H1 (cell line): ENCODE measurements around the gene DNAI2. TPM values are rescaled to one million over a fixed set of nuclear protein-coding genes. Genes with fewer than 3 reads are reported as not detected.

ENCODE experiments used
- CTCF ChIA-PET: fragments of 300-600 bp; sonication (Branson Sonifier 250); formaldehyde crosslinking; loops from one replicate; lab custom pipeline; 2021; ENCODE audit not compliant: partially characterized antibody; lab: Charles Lee
- POLR2A ChIA-PET: fragments of 300-600 bp; sonication (Branson Sonifier 250); formaldehyde crosslinking; loops from one replicate; lab custom pipeline; 2021; ENCODE audit warnings: inconsistent platforms; ENCODE audit not compliant: partially characterized antibody; lab: Charles Lee
- DNase-seq, 2 experiments: peaks; one replicate each; pipeline versions ENCODE4 v3.0.0 to v3.0.0-alpha.2; 2010 to 2022; ENCODE audit warnings: low spot score in 2 of 2, low read depth in 1 of 2, mixed read lengths in 1 of 2
- FAIRE-seq: peaks from 2 replicates; lab custom pipeline; 2011; peaks lifted over from hg19 to GRCh38; lab: Jason Lieb, UNC
- H2AFZ ChIP-seq: 2 replicates; pipeline ENCODE4 v1.8.1; 2012; ENCODE audit warnings: low read length, inconsistent platforms
- H2AK5ac ChIP-seq: 2 replicates; pipeline ENCODE4 v1.6.1; 2013; ENCODE audit warnings: low read depth, low read length
- H2BK120ac ChIP-seq: replicated peaks from 2 replicates; pipeline ENCODE3; 2013; ENCODE audit warnings: low read depth, low read length, inconsistent platforms
- H2BK12ac ChIP-seq: 2 replicates; pipeline ENCODE4 v1.6.1; 2013; ENCODE audit warnings: low read depth, low read length
- H2BK15ac ChIP-seq: 2 replicates; pipeline ENCODE4 v1.6.1; 2013; ENCODE audit warnings: low read length
- H2BK20ac ChIP-seq: 2 replicates; pipeline ENCODE4 v1.6.1; 2013; ENCODE audit warnings: low read length
- H2BK5ac ChIP-seq: 2 replicates; pipeline ENCODE4 v1.6.1; 2013; ENCODE audit warnings: low read depth, low read length
- H3K14ac ChIP-seq: 2 replicates; pipeline ENCODE4 v1.6.1; 2013; ENCODE audit warnings: inconsistent platforms; ENCODE audit not compliant: insufficient read length
- H3K18ac ChIP-seq: 2 replicates; pipeline ENCODE4 v1.6.1; 2013; ENCODE audit warnings: low read length; ENCODE audit errors: extremely low read depth
- H3K23ac ChIP-seq: 2 replicates; pipeline ENCODE4 v1.6.1; 2013; ENCODE audit warnings: inconsistent platforms; ENCODE audit not compliant: insufficient read length
- H3K23me2 ChIP-seq: 2 replicates; pipeline ENCODE4 v1.6.1; 2013; ENCODE audit warnings: low read depth, low read length
- H3K27ac ChIP-seq: 2 replicates; pipeline ENCODE4 v1.6.1; 2011; ENCODE audit warnings: low read depth, low read length, inconsistent platforms
- H3K27me3 ChIP-seq, 4 experiments: replicated peaks in 1 of 4; 1 replicate in 1 of 4; 2 replicates in 3 of 4; pipeline versions ENCODE4 v1.6.1 to v1.8.1; 2011 to 2013; ENCODE audit warnings: low read length in 3 of 4, mild to moderate bottlenecking in 3 of 4, inconsistent platforms in 2 of 4, mixed read lengths in 2 of 4, moderate library complexity in 1 of 4; ENCODE audit not compliant: control insufficient read depth in 3 of 4, insufficient read depth in 3 of 4; ENCODE audit errors: extremely low read depth in 1 of 4
- H3K36me3 ChIP-seq, 4 experiments: 2 replicates each; pipeline versions ENCODE4 v1.6.1 to v1.8.1; 2011 to 2013; ENCODE audit warnings: mild to moderate bottlenecking in 4 of 4, low read length in 3 of 4, moderate library complexity in 2 of 4, control low read depth in 1 of 4, inconsistent platforms in 1 of 4; ENCODE audit not compliant: insufficient read depth in 4 of 4, control insufficient read depth in 2 of 4
- H3K4ac ChIP-seq: replicated peaks from 2 replicates; pipeline ENCODE3; 2013; ENCODE audit warnings: low read length, low read depth, mixed read lengths, inconsistent platforms; ENCODE audit not compliant: insufficient read length
- H3K4me1 ChIP-seq, 4 experiments: replicated peaks in 1 of 4; 1 replicate in 1 of 4; 2 replicates in 3 of 4; pipeline versions ENCODE4 v1.6.1 to v1.8.1; 2011 to 2013; ENCODE audit warnings: low read length in 3 of 4, inconsistent platforms in 2 of 4, mixed read lengths in 1 of 4; ENCODE audit not compliant: insufficient read depth in 4 of 4, control insufficient read depth in 3 of 4
- H3K4me2 ChIP-seq, 2 experiments: 2 replicates each; pipeline versions ENCODE4 v1.6.1 to v1.8.1; 2011 to 2013; ENCODE audit warnings: low read depth in 2 of 2, low read length in 2 of 2, control low read depth in 1 of 2, inconsistent platforms in 1 of 2, mild to moderate bottlenecking in 1 of 2; ENCODE audit not compliant: insufficient read depth in 1 of 2
- H3K4me3 ChIP-seq, 4 experiments: fragments of 200-600, 300-600 bp in 1 of 4; sonication (generic), shearing (Covaris generic), sonication (Bioruptor Twin) in 1 of 4; 2 replicates each; pipeline versions ENCODE4 v1.5.1 to v1.8.1; 2011 to 2016; ENCODE audit warnings: low read length in 4 of 4, low read depth in 3 of 4, control low read depth in 2 of 4, inconsistent platforms in 2 of 4, mild to moderate bottlenecking in 2 of 4, mixed read lengths in 1 of 4, moderate library complexity in 1 of 4; ENCODE audit not compliant: insufficient read depth in 2 of 4; ENCODE audit errors: extremely low read depth in 1 of 4
- H3K56ac ChIP-seq: replicated peaks from 2 replicates; pipeline ENCODE3; 2013; ENCODE audit warnings: low read depth, mild to moderate bottlenecking, mixed read lengths, low read length, inconsistent platforms; ENCODE audit not compliant: insufficient read length
- H3K79me1 ChIP-seq: 2 replicates; pipeline ENCODE4 v1.6.1; 2013; ENCODE audit warnings: low read depth, low read length, control low read depth
- H3K79me2 ChIP-seq, 2 experiments: 2 replicates each; pipeline versions ENCODE4 v1.6.1 to v1.8.1; 2012 to 2013; ENCODE audit warnings: low read length in 2 of 2, mild to moderate bottlenecking in 2 of 2, inconsistent platforms in 1 of 2; ENCODE audit not compliant: insufficient read depth in 2 of 2, control insufficient read depth in 1 of 2
- H3K9ac ChIP-seq, 4 experiments: replicated peaks in 1 of 4; 1 replicate in 1 of 4; 2 replicates in 3 of 4; pipeline versions ENCODE4 v1.6.1 to v1.8.1; 2011 to 2013; ENCODE audit warnings: low read depth in 3 of 4, low read length in 3 of 4, control low read depth in 2 of 4, mild to moderate bottlenecking in 2 of 4, moderate library complexity in 2 of 4, inconsistent platforms in 1 of 4; ENCODE audit errors: extremely low read depth in 1 of 4
- H3K9me3 ChIP-seq, 2 experiments: 2 replicates each; pipeline versions ENCODE4 v1.6.1 to v1.8.1; 2012 to 2013; ENCODE audit warnings: mild to moderate bottlenecking in 2 of 2, moderate library complexity in 2 of 2, control low read depth in 1 of 2, inconsistent platforms in 1 of 2, low read depth in 1 of 2, low read length in 1 of 2, mixed read lengths in 1 of 2; ENCODE audit not compliant: insufficient read depth in 2 of 2
- H4K20me1 ChIP-seq, 2 experiments: replicated peaks in 1 of 2; 2 replicates each; pipeline versions ENCODE3 to v1.8.1; 2011 to 2013; ENCODE audit warnings: inconsistent platforms in 2 of 2, low read length in 2 of 2, mild to moderate bottlenecking in 1 of 2; ENCODE audit not compliant: insufficient read depth in 2 of 2, control insufficient read depth in 1 of 2
- H4K5ac ChIP-seq: 2 replicates; pipeline ENCODE4 v1.6.1; 2013; ENCODE audit warnings: low read length, low read depth, mixed read lengths, inconsistent platforms; ENCODE audit not compliant: insufficient read length
- H4K8ac ChIP-seq: 2 replicates; pipeline ENCODE4 v1.8.0; 2013; ENCODE audit warnings: mild to moderate bottlenecking, moderate library complexity, low read length, inconsistent platforms; ENCODE audit not compliant: insufficient read depth; ENCODE audit errors: extremely low read depth
- H4K91ac ChIP-seq: replicated peaks from 2 replicates; pipeline ENCODE3; 2013; ENCODE audit warnings: low read length, mixed read lengths, inconsistent platforms; ENCODE audit not compliant: insufficient read length
- TBP ChIP-seq: IDR thresholded peaks from 2 replicates; pipeline ENCODE4 v1.6.1; 2011; ENCODE audit warnings: low read depth, low read length, improper control_type of control experiment
- WGBS, 2 experiments: shearing (Covaris generic) in 1 of 2; methylation state at CpG; one replicate each; pipeline versions ENCODE4 v1.1.6 to v1.1.7; 2013 to 2015; ENCODE audit warnings: low lambda C conversion rate in 2 of 2, mixed read lengths in 2 of 2, inconsistent platforms in 1 of 2, low coverage in 1 of 2, missing lambda C conversion rate in 1 of 2; ENCODE audit not compliant: insufficient replicate concordance in 2 of 2, insufficient coverage in 1 of 2, insufficient read length in 1 of 2; ENCODE audit errors: extremely low coverage in 1 of 2, missing lambda C conversion rate in 1 of 2; 5-methylcytosine and 5-hydroxymethylcytosine counted together
- polyA plus RNA-seq, 7 experiments: library from polyadenylated mRNA; depleted of rRNA in 3 of 7; stranded (reverse) in 5 of 7; unstranded in 2 of 7; fragments of >200 nt in 5 of 7; fragments of 200-250 nt in 2 of 7; gene quantifications; 1 replicate in 5 of 7; 2 replicates in 1 of 7; 4 replicates in 1 of 7; pipeline versions ENCODE4 v1.2.1 to v1.2.3, GENCODE V29; 2011 to 2013; ENCODE audit warnings: missing spikeins in 2 of 7, mixed read lengths in 2 of 7
- total RNA-seq: library from RNA; stranded (reverse); fragmentation: NEBNext Ultra II Directional; extraction: Animal tissue kit (Norgen Biotek cat#: 25700); gene quantifications from 2 replicates; pipeline ENCODE4 v1.2.1, GENCODE V29; 2021

DNAI2 gene
- total and polyA plus RNA-seq, 2 of the 8 experiments (the other 6 are each of a cell fraction or from before 2014, with no cell fraction given), result 0.08 to 0.15 TPM

GRCh38 chr17:74309902-74310301 lies 35.9 kb downstream of the DNAI2 start:
- Histone ChIP-seq H3K4me1 (no peaks in the 10 kb centered on the region), H3K4me2 (no peak overlapping the region), H2BK120ac (no peak overlapping the region), H2BK12ac (no peak overlapping the region), H3K9ac (no peak overlapping the region), H3K79me2 (no peaks in the 10 kb centered on the region), H4K91ac (no peak overlapping the region), H3K23me2 (no peaks in the 10 kb centered on the region), H4K5ac (no peak overlapping the region), H3K14ac (no peak overlapping the region), H2BK15ac (no peak overlapping the region), H3K27ac (no peak overlapping the region), H3K56ac (no peak overlapping the region), H4K20me1 (no peaks in the 10 kb centered on the region), H4K8ac (no peak overlapping the region), H2AFZ (no peak overlapping the region), H3K27me3 (no peaks in the 10 kb centered on the region; a peak in 1 of 7 replicates), H3K4ac (no peak overlapping the region), H3K9me3 (peaks cover 4 to 5% of the 10 kb centered on the region in 2 experiments; a peak in 2 of 4 replicates), H3K79me1 (no peaks in the 10 kb centered on the region), H3K4me3 (no peak overlapping the region), H3K23ac (no peak overlapping the region), H2BK20ac (no peak overlapping the region), H3K18ac (no peak overlapping the region), H3K36me3 (no peaks in the 10 kb centered on the region), H2BK5ac (no peak overlapping the region), H2AK5ac (no peak overlapping the region)
- FAIRE-seq, result no peak
- 93% methylated on average over 12 of the region's 12 CpGs; no CpG with 5 or more reads in 1 of the 2 experiments for WGBS, 2 experiments
- CTCF ChIA-PET, result interaction anchor here (0.7 to 1.5 kb wide), 3 partner anchors 9 to 66 kb away, joined by 3 to 6 read pairs (median 5); no protein-coding TSS in a partner anchor
- POLR2A ChIA-PET, result no interaction called here
- DNase-seq, result no peak
- no peak for TF ChIP-seq TBP
